H9 (cell line): Measurements from ENCODE around the gene H19. TPM values are rescaled to one million over a fixed set of nuclear protein-coding genes. Genes with fewer than 3 reads are reported as not detected.

Experiments
- DNase-seq: peaks from one replicate; pipeline ENCODE4 v3.0.0-alpha.2; 2017
- H2AFZ ChIP-seq: one replicate; pipeline ENCODE4 v1.6.1; 2013; ENCODE audit warnings: mild to moderate bottlenecking, low read length, control low read depth, moderate library complexity
- H2AK5ac ChIP-seq: 2 replicates; pipeline ENCODE4 v1.6.1; 2013; ENCODE audit warnings: low read length, control low read depth, mixed read lengths; ENCODE audit not compliant: insufficient read length
- H2BK120ac ChIP-seq: one replicate; pipeline ENCODE4 v1.6.1; 2013; ENCODE audit warnings: low read depth, mild to moderate bottlenecking, low read length, control low read depth, inconsistent platforms; ENCODE audit not compliant: poor library complexity, severe bottlenecking
- H2BK12ac ChIP-seq: 2 replicates; pipeline ENCODE4 v1.6.1; 2013; ENCODE audit warnings: low read length, control low read depth, mixed read lengths, low read depth; ENCODE audit not compliant: insufficient read length
- H2BK15ac ChIP-seq: 2 replicates; pipeline ENCODE4 v1.6.1; 2013; ENCODE audit warnings: low read depth, low read length, control low read depth
- H2BK20ac ChIP-seq: one replicate; pipeline ENCODE4 v1.6.1; 2013; ENCODE audit warnings: low read depth, mild to moderate bottlenecking, low read length, control low read depth, inconsistent platforms; ENCODE audit not compliant: poor library complexity, severe bottlenecking
- H2BK5ac ChIP-seq: 2 replicates; pipeline ENCODE4 v1.6.1; 2013; ENCODE audit warnings: low read length, control low read depth, mixed read lengths; ENCODE audit not compliant: insufficient read length
- H3K14ac ChIP-seq: 2 replicates; pipeline ENCODE4 v1.6.1; 2013; ENCODE audit warnings: low read length, control low read depth; ENCODE audit not compliant: insufficient read depth
- H3K18ac ChIP-seq: 2 replicates; pipeline ENCODE4 v1.6.1; 2013; ENCODE audit warnings: low read depth, mild to moderate bottlenecking, mixed read lengths, low read length, control low read depth; ENCODE audit not compliant: insufficient read length
- H3K23ac ChIP-seq: 2 replicates; pipeline ENCODE4 v1.6.1; 2013; ENCODE audit warnings: low read length, control low read depth, mixed read lengths, low read depth; ENCODE audit not compliant: insufficient read length
- H3K23me2 ChIP-seq: 2 replicates; pipeline ENCODE4 v1.6.1; 2013; ENCODE audit warnings: low read depth, mild to moderate bottlenecking, mixed read lengths, low read length, control low read depth; ENCODE audit not compliant: insufficient read length, poor library complexity, severe bottlenecking
- H3K27ac ChIP-seq: 2 replicates; pipeline ENCODE4 v1.5.1; 2013; ENCODE audit warnings: low read length, control low read depth, mixed read lengths, low read depth; ENCODE audit not compliant: insufficient read length
- H3K27me3 ChIP-seq: 2 replicates; pipeline ENCODE4 v1.6.1; 2013; ENCODE audit warnings: low read length, control low read depth, inconsistent platforms; ENCODE audit not compliant: insufficient read depth
- H3K4ac ChIP-seq: 2 replicates; pipeline ENCODE4 v1.6.1; 2013; ENCODE audit warnings: low read depth, mild to moderate bottlenecking, control low read depth, inconsistent platforms, low read length, moderate library complexity
- H3K4me1 ChIP-seq: 2 replicates; pipeline ENCODE4 v1.6.1; 2013; ENCODE audit warnings: low read length, control low read depth, inconsistent platforms; ENCODE audit not compliant: insufficient read depth
- H3K4me2 ChIP-seq: 2 replicates; pipeline ENCODE4 v1.6.1; 2013; ENCODE audit warnings: low read length, control low read depth, mixed read lengths; ENCODE audit not compliant: insufficient read length, insufficient read depth
- H3K56ac ChIP-seq: 2 replicates; pipeline ENCODE4 v1.6.1; 2013; ENCODE audit warnings: low read depth, mild to moderate bottlenecking, mixed read lengths, low read length, control low read depth; ENCODE audit not compliant: insufficient read length
- H3K79me1 ChIP-seq: 2 replicates; pipeline ENCODE4 v1.6.1; 2013; ENCODE audit warnings: low read depth, mild to moderate bottlenecking, moderate library complexity, low read length, control low read depth, inconsistent platforms; ENCODE audit not compliant: insufficient read depth, poor library complexity, severe bottlenecking
- H3K79me2 ChIP-seq: 2 replicates; pipeline ENCODE4 v1.6.1; 2013; ENCODE audit warnings: low read length, control low read depth, inconsistent platforms; ENCODE audit not compliant: insufficient read depth
- H3K9ac ChIP-seq: 2 replicates; pipeline ENCODE4 v1.6.1; 2013; ENCODE audit warnings: low read length, control low read depth, mixed read lengths; ENCODE audit not compliant: insufficient read length; ENCODE audit errors: extremely low read depth
- H3K9me3 ChIP-seq: one replicate; pipeline ENCODE4 v1.6.1; 2013; ENCODE audit warnings: low read depth, low read length, inconsistent platforms; ENCODE audit not compliant: control insufficient read depth
- H3T11ph ChIP-seq: one replicate; pipeline ENCODE4 v1.6.1; 2013; ENCODE audit warnings: mild to moderate bottlenecking, low read length, control low read depth, inconsistent platforms
- H4K20me1 ChIP-seq: one replicate; pipeline ENCODE4 v1.6.1; 2013; ENCODE audit not compliant: control insufficient read depth, insufficient read length, insufficient read depth
- H4K5ac ChIP-seq: 2 replicates; pipeline ENCODE4 v1.6.1; 2013; ENCODE audit warnings: low read depth, mild to moderate bottlenecking, mixed read lengths, low read length, control low read depth; ENCODE audit not compliant: insufficient read length
- H4K8ac ChIP-seq: replicated peaks from 2 replicates; pipeline ENCODE4 v1.6.1; 2013; ENCODE audit warnings: low read length, control low read depth, mixed read lengths, low read depth; ENCODE audit not compliant: insufficient read length
- H4K91ac ChIP-seq: 2 replicates; pipeline ENCODE4 v1.6.1; 2013; ENCODE audit warnings: low read depth, mild to moderate bottlenecking, moderate library complexity, mixed read lengths, low read length, control low read depth; ENCODE audit not compliant: insufficient read length
- H3K27ac Mint-ChIP-seq, 3 experiments: 2 replicates in 2 of 3; 3 replicates in 1 of 3; pipeline ENCODE4 v1.8.0; 2020 to 2021; ENCODE audit warnings: mixed read lengths in 3 of 3, mild to moderate bottlenecking in 1 of 3, moderate library complexity in 1 of 3
- H3K27me3 Mint-ChIP-seq: 2 replicates; pipeline ENCODE4 v1.8.0; 2021; ENCODE audit warnings: low read depth, mild to moderate bottlenecking, moderate library complexity, mixed read lengths
- H3K36me3 Mint-ChIP-seq, 3 experiments: 2 replicates in 2 of 3; 3 replicates in 1 of 3; pipeline ENCODE4 v1.8.0; 2020 to 2021; ENCODE audit warnings: low read depth in 3 of 3, mixed read lengths in 3 of 3; ENCODE audit not compliant: insufficient read depth in 1 of 3
- H3K4me1 Mint-ChIP-seq, 2 experiments: 2 replicates each; pipeline ENCODE4 v1.8.0; 2020; ENCODE audit warnings: mixed read lengths in 2 of 2
- H3K4me3 Mint-ChIP-seq, 2 experiments: 2 replicates in 1 of 2; 3 replicates in 1 of 2; pipeline ENCODE4 v1.8.0; 2020 to 2021; ENCODE audit warnings: mild to moderate bottlenecking in 2 of 2, mixed read lengths in 2 of 2, moderate library complexity in 1 of 2
- H3K9me3 Mint-ChIP-seq, 2 experiments: 2 replicates in 1 of 2; 3 replicates in 1 of 2; pipeline ENCODE4 v1.8.0; 2020; ENCODE audit warnings: mild to moderate bottlenecking in 2 of 2, mixed read lengths in 2 of 2, moderate library complexity in 1 of 2
- WGBS: extraction: QIAGEN DNeasy Blood & Tissue Kit; methylation state at CpG from one replicate; pipeline ENCODE4 v1.1.7; 2013; ENCODE audit warnings: missing lambda C conversion rate, low lambda C conversion rate, mixed read lengths; ENCODE audit not compliant: insufficient read length; ENCODE audit errors: extremely low coverage; 5-methylcytosine and 5-hydroxymethylcytosine counted together
- total RNA-seq: library from RNA; stranded (reverse); gene quantifications from 2 replicates; pipeline ENCODE4 v1.2.1, GENCODE V29; 2021
- TF ChIP-seq, protein P1 (sequence below): fragments of 200-600 bp; sonication (generic); conservative IDR thresholded peaks from 3 replicates; pipeline ENCODE4 v1.8.0; 2021; ENCODE audit warnings: antibody characterized with exemption, mild to moderate bottlenecking

Gene H19
- total RNA-seq, 1 experiment from 2014 or later, result 10.7 TPM

DNA sequence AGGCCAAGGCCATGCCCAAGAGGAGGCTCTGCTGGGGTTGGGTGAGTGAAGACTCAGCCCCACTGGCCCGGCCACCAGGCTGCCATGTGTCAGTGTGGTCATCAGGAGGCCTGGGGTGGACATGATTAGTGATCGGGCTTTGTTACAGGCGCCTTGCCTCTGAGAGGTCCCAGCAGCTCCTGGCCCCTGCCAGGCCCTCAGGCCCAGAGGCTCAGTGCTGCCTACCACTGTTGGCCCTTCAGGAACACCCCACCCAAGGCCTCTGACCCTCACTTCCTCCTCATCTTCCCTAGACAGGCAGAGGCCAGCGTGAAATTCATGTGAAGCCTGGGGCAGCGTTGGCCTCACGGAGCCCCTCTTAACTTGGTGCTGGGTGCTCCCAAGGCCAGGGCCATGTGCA lies 48.3 kb downstream of the H19 start:
- no peak overlapping the region for H3K4ac ChIP-seq
- no peaks in the 10 kb centered on the region for H3K23me2 ChIP-seq
- H4K8ac ChIP-seq, result no peak overlapping the region
- H2AK5ac ChIP-seq, result no peak overlapping the region
- no peaks in the 10 kb centered on the region for H3K4me1 Mint-ChIP-seq
- no peak overlapping the region for H3K27ac ChIP-seq
- H3K79me1 ChIP-seq, result no peaks in the 10 kb centered on the region
- no peak overlapping the region for H3K23ac ChIP-seq
- H3K27ac Mint-ChIP-seq, result no peak overlapping the region
- H2BK120ac ChIP-seq, result no peak overlapping the region
- H3K9me3 Mint-ChIP-seq, result no peaks in the 10 kb centered on the region
- H3K4me2 ChIP-seq, result no peak overlapping the region
- H3K18ac ChIP-seq, result no peak overlapping the region
- no peak overlapping the region for H2AFZ ChIP-seq
- no peak overlapping the region for H2BK12ac ChIP-seq
- no peaks in the 10 kb centered on the region for H3K79me2 ChIP-seq
- WGBS, result no CpG with 5 or more reads among the region's 6 CpGs
- no peak overlapping the region for H3K14ac ChIP-seq
- no peak overlapping the region for H2BK20ac ChIP-seq
- no peak overlapping the region for H4K5ac ChIP-seq
- no peak overlapping the region for H2BK5ac ChIP-seq
- H3K9me3 ChIP-seq, result no peaks in the 10 kb centered on the region
- no peak overlapping the region for H3K9ac ChIP-seq
- H3K27me3 Mint-ChIP-seq, result no peaks in the 10 kb centered on the region
- H3K27me3 ChIP-seq, result no peaks in the 10 kb centered on the region
- DNase-seq, result no peak
- H3K56ac ChIP-seq, result no peak overlapping the region
- no peaks in the 10 kb centered on the region for H3K4me1 ChIP-seq
- H3K36me3 Mint-ChIP-seq, result no peaks in the 10 kb centered on the region
- no peak overlapping the region for H3K4me3 Mint-ChIP-seq
- H4K20me1 ChIP-seq, result no peaks in the 10 kb centered on the region
- H3T11ph ChIP-seq, result no peak overlapping the region
- no peak overlapping the region for H2BK15ac ChIP-seq
- no peak overlapping the region for H4K91ac ChIP-seq
- TF ChIP-seq, protein P1, sequence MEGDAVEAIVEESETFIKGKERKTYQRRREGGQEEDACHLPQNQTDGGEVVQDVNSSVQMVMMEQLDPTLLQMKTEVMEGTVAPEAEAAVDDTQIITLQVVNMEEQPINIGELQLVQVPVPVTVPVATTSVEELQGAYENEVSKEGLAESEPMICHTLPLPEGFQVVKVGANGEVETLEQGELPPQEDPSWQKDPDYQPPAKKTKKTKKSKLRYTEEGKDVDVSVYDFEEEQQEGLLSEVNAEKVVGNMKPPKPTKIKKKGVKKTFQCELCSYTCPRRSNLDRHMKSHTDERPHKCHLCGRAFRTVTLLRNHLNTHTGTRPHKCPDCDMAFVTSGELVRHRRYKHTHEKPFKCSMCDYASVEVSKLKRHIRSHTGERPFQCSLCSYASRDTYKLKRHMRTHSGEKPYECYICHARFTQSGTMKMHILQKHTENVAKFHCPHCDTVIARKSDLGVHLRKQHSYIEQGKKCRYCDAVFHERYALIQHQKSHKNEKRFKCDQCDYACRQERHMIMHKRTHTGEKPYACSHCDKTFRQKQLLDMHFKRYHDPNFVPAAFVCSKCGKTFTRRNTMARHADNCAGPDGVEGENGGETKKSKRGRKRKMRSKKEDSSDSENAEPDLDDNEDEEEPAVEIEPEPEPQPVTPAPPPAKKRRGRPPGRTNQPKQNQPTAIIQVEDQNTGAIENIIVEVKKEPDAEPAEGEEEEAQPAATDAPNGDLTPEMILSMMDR, result no peak
